ENCODE measurements around the gene PPIA. TPM values are rescaled to one million over a fixed set of nuclear protein-coding genes. Genes with fewer than 3 reads are reported as not detected.

PPIA gene
- total and polyA plus RNA-seq, 2 donors from 2014 or later = 1,143 to 2,940 TPM

GRCh38 chr7:44847509-44847919 is 51.0 kb downstream of the PPIA start:
- FAIRE-seq = no peak
- intact Hi-C loops (cut with DNase I) = loop anchor here (10.0 kb wide), 1 partner anchor 263 kb away; the partner anchor contains the start of gene TMED4
- Histone ChIP-seq H3K36me3 (ENCODE audit: control insufficient read depth in 2 of 3, insufficient read depth in 3 of 3, low read length in 3 of 3) (peaks cover 0 to 1% (median 0%) of the 10 kb centered on the region in 3 donors), H3K9me3 (ENCODE audit: control insufficient read depth in 2 of 3, insufficient read depth in 1 of 3, low read length in 3 of 3) (no peaks in the 10 kb centered on the region), H3K4me3 (ENCODE audit: low read length in 3 of 3) (peak overlapping the region; percentile 98 to 100 (median 99)), H3K4me1 (ENCODE audit: control insufficient read depth in 2 of 3, insufficient read depth in 2 of 3, low read depth in 1 of 3, low read length in 3 of 3) (peaks cover 0 to 8% (median 4%) of the 10 kb centered on the region in 3 donors), H3K27ac (ENCODE audit: low read depth in 2 of 2, low read length in 2 of 2) (peak overlapping the region; percentile 96 to 98), H3K27me3 (ENCODE audit: control insufficient read depth, insufficient read depth, low read length) (no peaks in the 10 kb centered on the region), H3K9ac (ENCODE audit: low read length in 3 of 3) (peak overlapping the region; percentile 97 to 100 (median 98))
- DNase-seq = peak in 4 of 5 donors; percentile 93 to 96 (median 95)
- peak; percentile 60 for TF ChIP-seq CTCF (IDR thresholded peaks at IDR 0.05; ENCODE audit: borderline replicate concordance, extremely low read depth, insufficient read depth)

- DNase-seq (peak; percentile 100), FAIRE-seq (peak; percentile 98)
- intact Hi-C loops (cut with DNase I) = loop anchor here (10.0 kb wide), 1 partner anchor 263 kb away; the partner anchor contains the start of gene TMED4
- no peaks in the 10 kb centered on the region for H3K27me3 ChIP-seq (ENCODE audit: control insufficient read depth, insufficient read depth, low read length)
- H3K36me3 ChIP-seq (ENCODE audit: control insufficient read depth in 2 of 3, insufficient read depth in 3 of 3, low read length in 3 of 3) = no peaks in the 10 kb centered on the region
- H3K9ac ChIP-seq (ENCODE audit: low read length in 3 of 3) = peak within 1 kb of the TSS; percentile 97 to 100 (median 98)
- H3K4me1 ChIP-seq (ENCODE audit: control insufficient read depth in 2 of 3, insufficient read depth in 2 of 3, low read depth in 1 of 3, low read length in 3 of 3) = peaks cover 0 to 8% (median 4%) of the 10 kb centered on the region in 3 donors
- no peaks in the 10 kb centered on the region for H3K9me3 ChIP-seq (ENCODE audit: control insufficient read depth in 2 of 3, insufficient read depth in 1 of 3, low read length in 3 of 3)
- H3K27ac ChIP-seq (ENCODE audit: low read depth in 2 of 2, low read length in 2 of 2) = peak within 1 kb of the TSS; percentile 96 to 98
- TF ChIP-seq CTCF (IDR thresholded peaks at IDR 0.05; ENCODE audit: borderline replicate concordance, extremely low read depth, insufficient read depth) = peak; percentile 1
- H3K4me3 ChIP-seq (ENCODE audit: low read length in 3 of 3) = peak within 1 kb of the TSS; percentile 98 to 100 (median 99)
These were observed 51.6 kb downstream of the PPIA start, which contains the start of gene H2AZ2 for GRCh38 chr7:44847920-44848634. H2AZ2 (minus strand) TSS chr7:44848087; CDS start chr7:44847971, 116 bp downstream.

- Histone ChIP-seq H3K4me3 (ENCODE audit: low read length in 3 of 3) (no peak overlapping the region), H3K9ac (ENCODE audit: low read length in 3 of 3) (no peak overlapping the region), H3K27ac (ENCODE audit: low read depth in 2 of 2, low read length in 2 of 2) (no peak overlapping the region), H3K36me3 (ENCODE audit: control insufficient read depth in 2 of 3, insufficient read depth in 3 of 3, low read length in 3 of 3) (no peaks in the 10 kb centered on the region), H3K9me3 (ENCODE audit: control insufficient read depth in 2 of 3, insufficient read depth in 1 of 3, low read length in 3 of 3) (no peaks in the 10 kb centered on the region), H3K27me3 (ENCODE audit: control insufficient read depth, insufficient read depth, low read length) (no peaks in the 10 kb centered on the region), H3K4me1 (ENCODE audit: control insufficient read depth in 2 of 3, insufficient read depth in 2 of 3, low read depth in 1 of 3, low read length in 3 of 3) (peaks cover 0 to 8% (median 4%) of the 10 kb centered on the region in 3 donors)
- no peak for TF ChIP-seq CTCF (IDR thresholded peaks at IDR 0.05; ENCODE audit: borderline replicate concordance, extremely low read depth, insufficient read depth)
- DNase-seq (peak in 2 of 5 donors; percentile 19 to 43), FAIRE-seq (no peak)
- intact Hi-C loops (cut with DNase I) = loop anchor here (10.0 kb wide), 1 partner anchor 265 kb away; the partner anchor contains the start of gene TMED4
These were observed 52.9 kb downstream of the PPIA start for GRCh38 chr7:44849259-44849884.
